ENCODE data around the gene PCLO. TPM values are rescaled to one million over a fixed set of nuclear protein-coding genes. Genes with fewer than 3 reads are reported as not detected.

Gene PCLO
- total RNA-seq, 2 experiments from 2014 or later, result 0.35 to 1.4 TPM

DNA sequence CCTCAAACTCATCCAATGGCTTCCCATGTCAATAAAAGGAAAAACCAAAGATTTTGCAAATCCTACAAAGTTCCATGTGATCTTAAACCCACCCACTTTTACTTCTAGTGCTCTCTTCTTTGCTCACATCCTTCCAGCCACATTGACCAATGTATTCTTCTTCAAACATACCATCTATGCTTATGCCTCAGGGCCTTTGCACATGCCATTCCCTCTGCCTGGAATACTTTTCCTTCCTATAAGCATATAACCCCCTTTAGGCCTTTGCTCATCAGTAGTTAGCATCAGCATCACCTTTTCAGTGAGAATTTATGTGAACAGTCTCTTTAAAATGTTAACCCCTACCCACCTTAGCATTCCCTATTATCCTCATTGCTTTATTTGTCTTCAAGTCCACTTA lies 11.0 kb upstream of the PCLO start:
- no peaks in the 10 kb centered on the region for H3K9me3 ChIP-seq (ENCODE audit: low read length)
- BruUV-seq (replicated peaks), result no TSS peak
- DNase-seq (ENCODE audit: low spot score), result no peak

DNA sequence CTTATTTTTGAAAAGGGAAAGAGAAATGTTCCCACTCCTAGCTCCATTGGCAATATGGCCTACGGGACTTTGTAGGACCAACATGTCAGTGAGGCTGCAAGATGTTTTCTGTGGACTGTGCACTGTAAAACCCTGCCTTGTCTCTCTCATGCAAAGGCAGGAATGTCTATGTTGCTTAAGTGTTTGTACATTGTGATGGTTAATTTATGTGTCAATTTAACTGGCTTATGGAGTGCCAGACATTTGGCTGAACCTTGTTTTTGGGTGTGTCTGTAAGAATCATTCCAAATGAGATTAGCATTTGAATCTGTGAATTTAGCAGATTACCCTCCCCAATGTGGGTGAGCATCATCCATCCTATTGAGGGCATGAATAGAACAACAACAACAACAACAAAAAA lies 4.1 kb upstream of the PCLO start:
- DNase-seq (ENCODE audit: low spot score), result no peak
- no peaks in the 10 kb centered on the region for H3K9me2 ChIP-seq (ENCODE audit: insufficient read depth, low read length)
- TF ChIP-seq CTCF (conservative IDR thresholded peaks at IDR 0.05; ENCODE audit: low read length) (no peak), EZH2phosphoT487 (IDR thresholded peaks at IDR 0.05; ENCODE audit: borderline replicate concordance, low read depth, low read length) (no peak)
- no peaks in the 10 kb centered on the region for H4K20me1 ChIP-seq (ENCODE audit: insufficient read depth, low read length)
- H3K9me3 ChIP-seq (ENCODE audit: low read length), result no peaks in the 10 kb centered on the region
- H3K79me2 ChIP-seq (ENCODE audit: insufficient read depth, low read depth, low read length), result no peaks in the 10 kb centered on the region
- no peaks in the 10 kb centered on the region for H3K36me3 ChIP-seq (ENCODE audit: insufficient read depth, low read length)
- no TSS peak for BruUV-seq (replicated peaks)
- CTCF ChIA-PET (ENCODE audit: unreplicated experiment), result no interaction called here
- H3K4me3 ChIP-seq (ENCODE audit: low read depth, low read length, poor library complexity, severe bottlenecking), result no peak overlapping the region
- H2AFZ ChIP-seq (ENCODE audit: low read length), result no peak overlapping the region
- no peak overlapping the region for H3K27ac ChIP-seq (ENCODE audit: low read depth, low read length, poor library complexity, severe bottlenecking)
- POLR2A ChIA-PET, result no interaction called here
- no peak overlapping the region for H3K4me2 ChIP-seq (ENCODE audit: low read length)
- intact Hi-C loops (cut with micrococcal nuclease; ENCODE audit: unreplicated experiment), result loop anchor here (10.0 kb wide), 1 partner anchor 242 kb away; no protein-coding TSS in a partner anchor
- peaks cover 2% of the 10 kb centered on the region for H3K4me1 ChIP-seq (ENCODE audit: insufficient read depth, low read length, poor library complexity, severe bottlenecking)

More for the DNA sequence above, 11.0 kb upstream of the PCLO start:
- ChIA-PET CTCF (ENCODE audit: unreplicated experiment) (no interaction called here), POLR2A (interaction anchor here (0.9 kb wide), 1 partner anchor 13 kb away, joined by 3 read pairs; no protein-coding TSS in a partner anchor)
- TF ChIP-seq CTCF (conservative IDR thresholded peaks at IDR 0.05; ENCODE audit: low read length), result no peak
- no peak for TF ChIP-seq EZH2phosphoT487 (IDR thresholded peaks at IDR 0.05; ENCODE audit: borderline replicate concordance, low read depth, low read length)
- no peak overlapping the region for H3K4me3 ChIP-seq (ENCODE audit: low read depth, low read length, poor library complexity, severe bottlenecking)
- no peaks in the 10 kb centered on the region for H3K4me1 ChIP-seq (ENCODE audit: insufficient read depth, low read length, poor library complexity, severe bottlenecking)
- H3K36me3 ChIP-seq (ENCODE audit: insufficient read depth, low read length), result no peaks in the 10 kb centered on the region
- H3K27ac ChIP-seq (ENCODE audit: low read depth, low read length, poor library complexity, severe bottlenecking), result no peak overlapping the region
- no peaks in the 10 kb centered on the region for H4K20me1 ChIP-seq (ENCODE audit: insufficient read depth, low read length)
- H3K9me2 ChIP-seq (ENCODE audit: insufficient read depth, low read length), result no peaks in the 10 kb centered on the region
- H3K4me2 ChIP-seq (ENCODE audit: low read length), result no peak overlapping the region
- intact Hi-C loops (cut with micrococcal nuclease; ENCODE audit: unreplicated experiment), result no loop called here
- H3K79me2 ChIP-seq (ENCODE audit: insufficient read depth, low read depth, low read length), result no peaks in the 10 kb centered on the region
- H2AFZ ChIP-seq (ENCODE audit: low read length), result no peak overlapping the region

- no peaks in the 10 kb centered on the region for H3K36me3 ChIP-seq (ENCODE audit: insufficient read depth, low read length)
- ChIA-PET CTCF (ENCODE audit: unreplicated experiment) (no interaction called here), POLR2A (no interaction called here)
- intact Hi-C loops (cut with micrococcal nuclease; ENCODE audit: unreplicated experiment), result loop anchor here (10.0 kb wide), 1 partner anchor 237 kb away; no protein-coding TSS in a partner anchor
- no peak for DNase-seq (ENCODE audit: low spot score)
- H4K20me1 ChIP-seq (ENCODE audit: insufficient read depth, low read length), result 0 out of 2 replicates have a peak, but pooled peaks cover 4% of the 10 kb centered on the region
- no peak overlapping the region for H3K27ac ChIP-seq (ENCODE audit: low read depth, low read length, poor library complexity, severe bottlenecking)
- no TSS peak for BruUV-seq (replicated peaks)
- peak overlapping the region; percentile 67 for H3K4me2 ChIP-seq (ENCODE audit: low read length)
- peak overlapping the region; percentile 67 for H2AFZ ChIP-seq (ENCODE audit: low read length)
- H3K4me3 ChIP-seq (ENCODE audit: low read depth, low read length, poor library complexity, severe bottlenecking), result peak overlapping the region; percentile 76
- H3K4me1 ChIP-seq (ENCODE audit: insufficient read depth, low read length, poor library complexity, severe bottlenecking), result peaks cover 9% of the 10 kb centered on the region
- H3K79me2 ChIP-seq (ENCODE audit: insufficient read depth, low read depth, low read length), result no peaks in the 10 kb centered on the region
- TF ChIP-seq EZH2phosphoT487 (IDR thresholded peaks at IDR 0.05; ENCODE audit: borderline replicate concordance, low read depth, low read length), result no peak
- no peak for TF ChIP-seq CTCF (conservative IDR thresholded peaks at IDR 0.05; ENCODE audit: low read length)
- H3K9me3 ChIP-seq (ENCODE audit: low read length), result no peaks in the 10 kb centered on the region
- H3K9me2 ChIP-seq (ENCODE audit: insufficient read depth, low read length), result no peaks in the 10 kb centered on the region
Measured at GRCh38 chr7:83161899-83162401, 734 bp downstream of the PCLO start.
